ENCODE data around the gene RAPGEF6. TPM values are rescaled to one million over a fixed set of nuclear protein-coding genes. Genes with fewer than 3 reads are reported as not detected.

RAPGEF6 gene
- total RNA-seq, 1 donor from 2014 or later, result 18.9 TPM

Other genes starting within 250 kb of the RAPGEF6 start
- 43.0 and 45.4 TPM in 2 replicates for gene FNIP1, start 161.8 kb upstream of the RAPGEF6 start, total RNA-seq

Data from osteocyte (in vitro differentiated cells).